Heart left ventricle (tissue), 13 donors: Measurements from ENCODE around the gene RMND5A.

Experiments used
- CTCF ChIP-seq, 12 donors: fragments of 200-600 bp; sonication (generic) in 4 of 12; IDR thresholded peaks; one replicate each; pipeline versions ENCODE4 v1.5.0 to v1.8.0; 2018 to 2022; ENCODE audit warnings: antibody characterized with exemption in 12 of 12, mild to moderate bottlenecking in 5 of 12
- POLR2A ChIP-seq, 2 donors: fragments of 450-650 bp; IDR thresholded peaks; one replicate each; pipeline ENCODE4 v1.6.1; 2017; ENCODE audit warnings: antibody characterized with exemption in 2 of 2, mild to moderate bottlenecking in 2 of 2, moderate library complexity in 2 of 2
- donor health status: ischemic (EF 13 %, LVEDD 7.1; RV severe dilation, severe dysfunction).
- donor health status: DM: no; HTN: yes; CAD: no.
- donor health status: DM: no; HTN: no; CAD: no.
- donor health status: ischemic (EF 25% LVEDD 6.9; RV normal size, moderate dysfunction).
- donor health status: ischemic (EF 25% LVEDD 5.7; RV mildly dilated, moderate dysfunction).
- donor health status: ischemic (EF 35%, LVEDD 5.7; RV mildly dilated, moderate dysfunction).
- donor health status: nonischemic (EF 11% LVEDD 7.7; RV severe dilation, severe dysfunction).
- donor health status: DM: yes; HTN: yes; CAD: no.
- donor health status: PGD.
- donor health status: ischemic (EF 29% LVEDD 5.4; RV normal size, mild dysfunction).
- donor health status: nonischemic (EF 23%, LVEDD 6.1; RV moderate dilation, normal function).

- TF ChIP-seq CTCF (IDR thresholded peaks at IDR 0.05) (no peak), POLR2A (IDR thresholded peaks at IDR 0.05) (no peak)
Measured at GRCh38 chr2:86793752-86794151, 73.7 kb downstream of the RMND5A start.
